ENCODE measurements around the gene RNF123.

DNA sequence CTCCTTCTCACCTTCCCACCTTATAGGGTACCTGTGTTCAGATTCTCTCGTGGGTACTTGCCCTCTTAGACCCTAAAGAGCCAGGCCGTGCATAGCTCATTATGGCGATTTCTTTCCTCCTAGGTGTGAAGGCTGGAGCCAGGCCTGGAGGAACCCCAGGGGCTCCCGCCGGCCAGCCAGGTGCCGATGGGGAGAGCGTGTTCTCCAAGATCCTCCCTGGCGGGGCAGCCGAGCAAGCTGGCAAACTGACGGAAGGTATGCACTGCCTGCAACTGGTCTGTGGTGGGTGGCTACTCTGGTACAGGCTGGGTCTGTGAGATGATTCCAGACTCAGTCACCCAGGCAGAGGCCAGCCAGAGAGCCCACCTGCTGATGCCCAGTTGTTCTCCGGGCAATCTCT, 25.1 kb upstream of the RNF123 start:
- TF ChIP-seq, protein P1, sequence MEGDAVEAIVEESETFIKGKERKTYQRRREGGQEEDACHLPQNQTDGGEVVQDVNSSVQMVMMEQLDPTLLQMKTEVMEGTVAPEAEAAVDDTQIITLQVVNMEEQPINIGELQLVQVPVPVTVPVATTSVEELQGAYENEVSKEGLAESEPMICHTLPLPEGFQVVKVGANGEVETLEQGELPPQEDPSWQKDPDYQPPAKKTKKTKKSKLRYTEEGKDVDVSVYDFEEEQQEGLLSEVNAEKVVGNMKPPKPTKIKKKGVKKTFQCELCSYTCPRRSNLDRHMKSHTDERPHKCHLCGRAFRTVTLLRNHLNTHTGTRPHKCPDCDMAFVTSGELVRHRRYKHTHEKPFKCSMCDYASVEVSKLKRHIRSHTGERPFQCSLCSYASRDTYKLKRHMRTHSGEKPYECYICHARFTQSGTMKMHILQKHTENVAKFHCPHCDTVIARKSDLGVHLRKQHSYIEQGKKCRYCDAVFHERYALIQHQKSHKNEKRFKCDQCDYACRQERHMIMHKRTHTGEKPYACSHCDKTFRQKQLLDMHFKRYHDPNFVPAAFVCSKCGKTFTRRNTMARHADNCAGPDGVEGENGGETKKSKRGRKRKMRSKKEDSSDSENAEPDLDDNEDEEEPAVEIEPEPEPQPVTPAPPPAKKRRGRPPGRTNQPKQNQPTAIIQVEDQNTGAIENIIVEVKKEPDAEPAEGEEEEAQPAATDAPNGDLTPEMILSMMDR (conservative IDR thresholded peaks at IDR 0.05): no peak
- no peak for TF ChIP-seq EZH2 (IDR thresholded peaks at IDR 0.05; ENCODE audit: low read depth)
